22Rv1 (cell line): ENCODE measurements around the gene CCDC77.

Source experiments
- H3K27ac ChIP-seq: fragments of 450-650 bp; 2 replicates; pipeline ENCODE4 v1.5.1; 2017
- CTCF ChIP-seq: fragments of 450-650 bp; IDR thresholded peaks from 2 replicates; pipeline ENCODE4 v1.5.1; 2017; ENCODE audit warnings: mild to moderate bottlenecking
- ZFX ChIP-seq: fragments of 450-650 bp; IDR thresholded peaks from 2 replicates; pipeline ENCODE4 v1.6.1; 2017; ENCODE audit warnings: antibody characterized with exemption, borderline replicate concordance

The CCDC77 gene

GRCh38 chr12:484096-484495, 82.7 kb downstream of the CCDC77 start:
- TF ChIP-seq CTCF (no peak), ZFX (no peak)
- H3K27ac ChIP-seq = no peak overlapping the region

- H3K27ac ChIP-seq = no peak overlapping the region
- TF ChIP-seq CTCF (no peak), ZFX (no peak)
Measured at GRCh38 chr12:490260-490659, 88.8 kb downstream of the CCDC77 start.
